Ishikawa (cell line): ENCODE data around the gene GRID1.

Experiments used
- CREB1 ChIP-seq: IDR thresholded peaks from 2 replicates; pipeline ENCODE4 v1.6.1; 2012; ENCODE audit warnings: low read depth
- NFIC ChIP-seq: IDR thresholded peaks from 2 replicates; pipeline ENCODE4 v1.6.1; 2012
- RAD21 ChIP-seq: IDR thresholded peaks from 2 replicates; pipeline ENCODE4 v1.6.1; 2012; ENCODE audit warnings: low read depth
- TCF12 ChIP-seq: IDR thresholded peaks from 2 replicates; pipeline ENCODE4 v1.6.1; 2012; ENCODE audit warnings: low read depth
- YY1 ChIP-seq: IDR thresholded peaks from 2 replicates; pipeline ENCODE4 v1.6.1; 2012; ENCODE audit warnings: low read depth
- TF ChIP-seq, protein P1 (sequence below): IDR thresholded peaks from 2 replicates; pipeline ENCODE4 v1.6.1; 2012

GRCh38 chr10:86108696-86109095 lies 257.9 kb downstream of the GRID1 start:
- TF ChIP-seq, protein P1, sequence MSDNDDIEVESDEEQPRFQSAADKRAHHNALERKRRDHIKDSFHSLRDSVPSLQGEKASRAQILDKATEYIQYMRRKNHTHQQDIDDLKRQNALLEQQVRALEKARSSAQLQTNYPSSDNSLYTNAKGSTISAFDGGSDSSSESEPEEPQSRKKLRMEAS: no peak
- no peak for TF ChIP-seq TCF12
- TF ChIP-seq CREB1: no peak
- TF ChIP-seq RAD21: no peak
- no peak for TF ChIP-seq NFIC
- no peak for TF ChIP-seq YY1
